Measurements from ENCODE around the gene IDH2. TPM values are rescaled to one million over a fixed set of nuclear protein-coding genes. Genes with fewer than 3 reads are reported as not detected.

The IDH2 gene
- total and polyA plus RNA-seq, 2 of the 13 experiments (the other 11 are each of a cell fraction or from before 2014, with no cell fraction given), result 121 to 145 TPM

DNA sequence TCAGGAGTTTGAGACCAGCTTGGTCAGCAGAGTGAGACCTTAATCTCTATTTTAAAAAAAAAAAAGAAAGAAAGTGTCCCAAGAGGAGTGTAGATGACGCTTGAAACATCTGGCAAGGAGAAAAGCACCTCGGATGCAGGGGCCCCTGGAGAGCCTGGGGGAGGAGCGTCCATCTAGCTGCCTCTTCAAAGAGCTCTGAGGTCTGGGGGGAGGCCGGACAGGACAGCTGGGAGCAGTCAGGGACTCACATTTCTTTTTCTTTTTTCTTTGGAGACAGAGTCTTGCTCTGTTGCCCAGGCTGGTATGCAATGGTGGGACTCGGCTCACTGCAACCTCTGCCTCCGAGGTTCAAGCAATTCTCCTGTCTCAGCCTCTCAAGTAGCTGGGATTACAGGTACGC lies 3.3 kb upstream of the IDH2 start:
- Histone ChIP-seq H3K9me3 (ENCODE audit: low read length) (no peaks in the 10 kb centered on the region), H3K27me3 (ENCODE audit: control insufficient read depth in 1 of 2, insufficient read depth in 2 of 2, low read length in 2 of 2) (peaks cover 0 to 1% of the 10 kb centered on the region in 2 experiments; a peak in 1 of 5 replicates), H3K4me2 (ENCODE audit: low read depth, low read length) (no peak overlapping the region), H3K9ac (ENCODE audit: insufficient read depth, low read depth, low read length) (no peak overlapping the region), H3K79me2 (ENCODE audit: insufficient read depth, low read length) (peaks cover under 1% of the 10 kb centered on the region), H3K4me3 (replicated peaks in 1 of 3; ENCODE audit: insufficient read depth in 1 of 3, low read depth in 2 of 3, low read length in 3 of 3) (no peak overlapping the region), H3K36me3 (replicated peaks in 1 of 2; ENCODE audit: control insufficient read depth in 1 of 2, insufficient read depth in 2 of 2, low read length in 2 of 2) (no peaks in the 10 kb centered on the region), H3K4me1 (ENCODE audit: insufficient read depth, low read length) (peaks cover 57% of the 10 kb centered on the region), H4K20me1 (ENCODE audit: insufficient read depth, low read length) (no peaks in the 10 kb centered on the region), H3K27ac (ENCODE audit: extremely low read length, insufficient read depth, low read length) (no peak overlapping the region), H2AFZ (ENCODE audit: low read length) (no peak overlapping the region)
- POLR2A ChIA-PET, result no interaction called here
- WGBS (ENCODE audit: low lambda C conversion rate), result 46% methylated on average over 7 of the region's 7 CpGs
- BruUV-seq (replicated peaks), result no TSS peak
- ATAC-seq (no peak), FAIRE-seq (no peak), DNase-seq (ENCODE audit: low spot score) (no peak)
- in situ Hi-C loops (cut with HindIII; ENCODE audit: extremely low pct_ligation_motif_present, low pct_unique_long_range_greater_than_20kb) (no loop called here), intact Hi-C loops (cut with micrococcal nuclease; ENCODE audit: unreplicated experiment) (no loop called here)
- TF ChIP-seq, protein P1, sequence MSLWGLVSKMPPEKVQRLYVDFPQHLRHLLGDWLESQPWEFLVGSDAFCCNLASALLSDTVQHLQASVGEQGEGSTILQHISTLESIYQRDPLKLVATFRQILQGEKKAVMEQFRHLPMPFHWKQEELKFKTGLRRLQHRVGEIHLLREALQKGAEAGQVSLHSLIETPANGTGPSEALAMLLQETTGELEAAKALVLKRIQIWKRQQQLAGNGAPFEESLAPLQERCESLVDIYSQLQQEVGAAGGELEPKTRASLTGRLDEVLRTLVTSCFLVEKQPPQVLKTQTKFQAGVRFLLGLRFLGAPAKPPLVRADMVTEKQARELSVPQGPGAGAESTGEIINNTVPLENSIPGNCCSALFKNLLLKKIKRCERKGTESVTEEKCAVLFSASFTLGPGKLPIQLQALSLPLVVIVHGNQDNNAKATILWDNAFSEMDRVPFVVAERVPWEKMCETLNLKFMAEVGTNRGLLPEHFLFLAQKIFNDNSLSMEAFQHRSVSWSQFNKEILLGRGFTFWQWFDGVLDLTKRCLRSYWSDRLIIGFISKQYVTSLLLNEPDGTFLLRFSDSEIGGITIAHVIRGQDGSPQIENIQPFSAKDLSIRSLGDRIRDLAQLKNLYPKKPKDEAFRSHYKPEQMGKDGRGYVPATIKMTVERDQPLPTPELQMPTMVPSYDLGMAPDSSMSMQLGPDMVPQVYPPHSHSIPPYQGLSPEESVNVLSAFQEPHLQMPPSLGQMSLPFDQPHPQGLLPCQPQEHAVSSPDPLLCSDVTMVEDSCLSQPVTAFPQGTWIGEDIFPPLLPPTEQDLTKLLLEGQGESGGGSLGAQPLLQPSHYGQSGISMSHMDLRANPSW (CRISPR knock-in tag; IDR thresholded peaks at IDR 0.05; ENCODE audit: borderline replicate concordance), result no peak
- TF ChIP-seq PLRG1 (conservative IDR thresholded peaks at IDR 0.05) (no peak), AKAP8 (CRISPR knock-in tag; IDR thresholded peaks at IDR 0.05) (no peak), CBX1 (IDR thresholded peaks at IDR 0.05; ENCODE audit: low read depth) (no peak), NKX3-1 (CRISPR knock-in tag; IDR thresholded peaks at IDR 0.05) (no peak), ZSCAN21 (CRISPR knock-in tag; IDR thresholded peaks at IDR 0.05; ENCODE audit: borderline replicate concordance) (no peak), NCOA1 (CRISPR knock-in tag; IDR thresholded peaks at IDR 0.05) (no peak), ZNF792 (CRISPR knock-in tag; IDR thresholded peaks at IDR 0.05) (no peak), XRCC5 (optimal IDR thresholded peaks at IDR 0.05; ENCODE audit: low read length) (no peak)
- TF ChIP-seq, protein P2, sequence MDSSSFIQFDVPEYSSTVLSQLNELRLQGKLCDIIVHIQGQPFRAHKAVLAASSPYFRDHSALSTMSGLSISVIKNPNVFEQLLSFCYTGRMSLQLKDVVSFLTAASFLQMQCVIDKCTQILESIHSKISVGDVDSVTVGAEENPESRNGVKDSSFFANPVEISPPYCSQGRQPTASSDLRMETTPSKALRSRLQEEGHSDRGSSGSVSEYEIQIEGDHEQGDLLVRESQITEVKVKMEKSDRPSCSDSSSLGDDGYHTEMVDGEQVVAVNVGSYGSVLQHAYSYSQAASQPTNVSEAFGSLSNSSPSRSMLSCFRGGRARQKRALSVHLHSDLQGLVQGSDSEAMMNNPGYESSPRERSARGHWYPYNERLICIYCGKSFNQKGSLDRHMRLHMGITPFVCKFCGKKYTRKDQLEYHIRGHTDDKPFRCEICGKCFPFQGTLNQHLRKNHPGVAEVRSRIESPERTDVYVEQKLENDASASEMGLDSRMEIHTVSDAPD (CRISPR knock-in tag; IDR thresholded peaks at IDR 0.05), result no peak
- TF ChIP-seq, protein P3, sequence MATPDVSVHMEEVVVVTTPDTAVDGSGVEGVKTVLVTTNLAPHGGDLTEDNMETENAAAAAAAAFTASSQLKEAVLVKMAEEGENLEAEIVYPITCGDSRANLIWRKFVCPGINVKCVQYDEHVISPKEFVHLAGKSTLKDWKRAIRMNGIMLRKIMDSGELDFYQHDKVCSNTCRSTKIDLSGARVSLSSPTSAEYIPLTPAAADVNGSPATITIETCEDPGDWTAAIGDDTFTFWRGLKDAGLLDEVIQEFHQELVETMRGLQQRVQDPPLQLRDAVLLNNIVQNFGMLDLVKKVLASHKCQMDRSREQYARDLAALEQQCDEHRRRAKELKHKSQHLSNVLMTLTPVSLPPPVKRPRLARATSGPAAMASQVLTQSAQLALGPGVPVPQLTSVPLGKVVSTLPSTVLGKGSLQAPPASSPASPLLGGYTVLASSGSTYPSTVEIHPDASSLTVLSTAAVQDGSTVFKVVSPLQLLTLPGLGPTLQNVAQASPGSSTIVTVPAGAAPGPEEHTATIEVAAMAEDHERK (CRISPR knock-in tag; IDR thresholded peaks at IDR 0.05; ENCODE audit: low read depth), result no peak
- CTCF ChIA-PET (ENCODE audit: low intra/inter-chr PET ratio, low total read pairs), result no interaction called here
